Dendritic cell treated with granulocyte-macrophage colony-stimulating factor and Interleukin-4, amounts not matched to agents 40 ng/mL and 50 ng/mL, for 4 days (primary cell): ENCODE data around the gene HIKESHI.

ENCODE experiments used
- H3K27ac Mint-ChIP-seq: one replicate; pipeline ENCODE4 v1.8.0; 2022; ENCODE audit warnings: mild to moderate bottlenecking, mixed read lengths
- H3K27me3 Mint-ChIP-seq: one replicate; pipeline ENCODE4 v1.8.0; 2022; ENCODE audit warnings: mild to moderate bottlenecking, mixed read lengths
- H3K36me3 Mint-ChIP-seq: one replicate; pipeline ENCODE4 v1.8.0; 2022; ENCODE audit warnings: low read depth, mixed read lengths
- H3K4me1 Mint-ChIP-seq: one replicate; pipeline ENCODE4 v1.8.0; 2022; ENCODE audit warnings: low read depth, mixed read lengths
- H3K4me3 Mint-ChIP-seq: one replicate; pipeline ENCODE4 v1.8.0; 2022; ENCODE audit warnings: mild to moderate bottlenecking, moderate library complexity, mixed read lengths
- H3K9me3 Mint-ChIP-seq: one replicate; pipeline ENCODE4 v1.8.0; 2022; ENCODE audit warnings: mixed read lengths
- intact Hi-C: fragments of 100-400 bp; cut with micrococcal nuclease; formaldehyde crosslinking; loops from one replicate; pipeline ENCODE4 v1.15.0; 2022

The HIKESHI gene

DNA sequence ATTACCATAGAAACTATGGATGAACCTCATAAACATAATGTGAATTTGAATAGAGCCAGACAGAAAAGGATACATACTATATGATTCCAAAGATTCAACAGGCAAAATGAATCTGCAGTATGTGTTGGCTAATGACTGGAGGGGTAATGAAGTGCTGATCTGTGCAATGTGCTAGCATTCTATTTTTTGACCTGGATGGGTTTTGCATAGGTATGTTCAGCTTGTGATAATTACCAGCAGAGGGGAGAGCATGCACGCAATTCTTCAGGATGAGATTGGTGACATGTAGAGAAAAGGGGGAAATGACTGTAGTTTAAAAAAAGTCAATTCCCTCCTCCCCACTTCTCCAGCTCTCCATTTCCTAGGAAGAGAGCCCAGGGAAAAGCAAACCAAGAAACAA lies 72.0 kb downstream of the HIKESHI start:
- intact Hi-C loops = no loop called here
- Mint-ChIP-seq H3K4me3 (no peak overlapping the region), H3K27ac (no peak overlapping the region), H3K36me3 (no peaks in the 10 kb centered on the region), H3K9me3 (peaks cover 30% of the 10 kb centered on the region), H3K4me1 (peaks cover 6% of the 10 kb centered on the region), H3K27me3 (peaks cover 8% of the 10 kb centered on the region)

- Mint-ChIP-seq H3K27ac (no peak within 1 kb of the TSS), H3K36me3 (no peaks in the 10 kb centered on the region), H3K4me3 (no peak within 1 kb of the TSS), H3K27me3 (peaks cover 8% of the 10 kb centered on the region), H3K4me1 (peaks cover 6% of the 10 kb centered on the region), H3K9me3 (peaks cover 28% of the 10 kb centered on the region)
- intact Hi-C loops = no loop called here
Measured at GRCh38 chr11:86374586-86374985, 72.5 kb downstream of the HIKESHI start, which contains the start of gene CCDC81. Gene CCDC81, plus strand, starts transcription at chr11:86374887. Its CDS starts 277 bp downstream, at chr11:86375164.

DNA sequence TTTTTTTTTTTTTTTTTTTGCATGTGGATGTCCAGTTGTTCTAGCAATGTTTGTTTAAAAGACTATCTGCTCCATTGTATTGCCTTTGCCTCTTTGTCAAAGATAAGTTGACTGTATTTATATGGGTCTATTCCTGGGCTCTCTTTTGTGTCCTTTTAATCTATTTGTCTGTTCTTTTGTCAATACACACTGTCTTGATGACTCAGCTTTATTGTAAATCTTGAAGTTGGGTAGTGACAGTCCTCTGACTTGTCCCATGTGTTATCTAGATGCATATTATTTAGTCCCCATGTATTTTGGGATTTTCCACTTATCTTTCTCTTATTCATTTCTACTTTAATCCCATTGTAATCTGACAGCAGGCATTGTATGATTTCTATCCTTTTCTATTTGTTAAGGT lies 75.9 kb downstream of the HIKESHI start:
- intact Hi-C loops = no loop called here
- Mint-ChIP-seq H3K9me3 (peaks cover 9% of the 10 kb centered on the region), H3K36me3 (no peaks in the 10 kb centered on the region), H3K4me3 (no peak overlapping the region), H3K27ac (no peak overlapping the region), H3K4me1 (no peaks in the 10 kb centered on the region), H3K27me3 (peaks cover 8% of the 10 kb centered on the region)

DNA sequence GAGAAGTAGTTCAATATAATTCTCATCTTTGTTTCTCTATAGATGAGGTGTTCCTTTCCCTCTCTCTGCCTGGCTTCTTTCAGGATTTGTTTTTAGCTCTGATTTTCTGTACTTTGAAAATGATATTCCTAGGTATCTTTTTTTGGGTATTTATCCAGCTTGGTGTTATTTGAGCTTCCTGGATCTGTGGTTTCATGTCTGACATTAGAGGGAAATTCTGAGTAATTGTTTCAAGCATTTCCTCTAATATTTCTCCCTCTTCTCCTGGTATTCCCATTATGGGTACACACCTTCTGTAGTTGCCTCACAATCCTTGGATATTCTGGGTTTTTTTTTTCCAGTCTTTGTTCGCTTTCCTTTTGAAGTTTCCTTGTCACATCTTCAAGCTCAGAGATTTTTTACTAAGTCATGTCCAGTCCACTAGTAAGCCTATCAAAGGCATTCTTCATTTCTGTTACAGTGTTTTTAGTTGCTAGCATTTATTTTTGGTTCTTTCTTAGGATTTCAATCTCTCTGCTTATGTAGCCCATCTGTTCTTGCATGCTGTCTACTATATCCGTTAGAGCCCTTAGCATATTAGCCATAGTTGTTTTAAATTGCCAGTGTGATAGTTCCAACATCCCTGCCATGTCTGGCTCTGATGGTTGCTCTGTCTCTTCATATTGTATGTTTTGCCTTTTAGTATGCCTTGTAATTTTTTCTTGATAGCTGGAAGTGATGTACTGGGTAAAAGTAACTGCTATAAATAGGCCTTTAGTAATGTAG lies 78.4 kb downstream of the HIKESHI start:
- intact Hi-C loops = no loop called here
- peaks cover 9% of the 10 kb centered on the region for H3K9me3 Mint-ChIP-seq
- no peak overlapping the region for H3K27ac Mint-ChIP-seq
- no peak overlapping the region for H3K4me3 Mint-ChIP-seq
- no peaks in the 10 kb centered on the region for H3K4me1 Mint-ChIP-seq
- H3K27me3 Mint-ChIP-seq = no peaks in the 10 kb centered on the region
- no peaks in the 10 kb centered on the region for H3K36me3 Mint-ChIP-seq

- H3K9me3 Mint-ChIP-seq = no peaks in the 10 kb centered on the region
- no peak overlapping the region for H3K4me3 Mint-ChIP-seq
- H3K4me1 Mint-ChIP-seq = no peaks in the 10 kb centered on the region
- no peak overlapping the region for H3K27ac Mint-ChIP-seq
- intact Hi-C loops = no loop called here
- no peaks in the 10 kb centered on the region for H3K27me3 Mint-ChIP-seq
- no peaks in the 10 kb centered on the region for H3K36me3 Mint-ChIP-seq
Measured at GRCh38 chr11:86383041-86383955, 81.3 kb downstream of the HIKESHI start.

- no peaks in the 10 kb centered on the region for H3K36me3 Mint-ChIP-seq
- no peaks in the 10 kb centered on the region for H3K9me3 Mint-ChIP-seq
- intact Hi-C loops = no loop called here
- H3K27ac Mint-ChIP-seq = no peak overlapping the region
- H3K4me3 Mint-ChIP-seq = no peak overlapping the region
- no peaks in the 10 kb centered on the region for H3K4me1 Mint-ChIP-seq
- no peaks in the 10 kb centered on the region for H3K27me3 Mint-ChIP-seq
Measured at GRCh38 chr11:86386283-86386682, 84.2 kb downstream of the HIKESHI start.

DNA sequence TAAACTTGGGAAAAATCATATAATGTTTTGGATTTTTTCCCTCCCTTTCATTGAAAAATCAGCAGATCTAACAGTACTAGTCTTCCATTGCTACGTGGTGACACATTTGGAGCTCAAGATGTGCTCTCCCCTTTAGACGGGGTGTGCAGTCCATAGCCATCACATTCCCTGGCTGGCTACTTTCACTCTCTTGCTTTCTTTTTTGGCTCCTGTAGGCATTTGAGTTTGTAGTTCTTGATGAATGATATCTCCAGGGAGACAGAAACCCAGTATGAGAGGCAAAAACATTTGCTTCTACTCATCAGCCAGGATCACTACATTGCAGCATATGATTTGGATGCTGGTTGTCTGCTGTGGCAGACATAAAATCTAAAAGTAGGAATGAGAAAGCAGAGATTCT lies 84.7 kb downstream of the HIKESHI start:
- intact Hi-C loops = no loop called here
- Mint-ChIP-seq H3K4me3 (no peak overlapping the region), H3K9me3 (no peaks in the 10 kb centered on the region), H3K36me3 (no peaks in the 10 kb centered on the region), H3K27ac (no peak overlapping the region), H3K4me1 (no peaks in the 10 kb centered on the region), H3K27me3 (no peaks in the 10 kb centered on the region)

- Mint-ChIP-seq H3K27me3 (no peaks in the 10 kb centered on the region), H3K9me3 (no peaks in the 10 kb centered on the region), H3K4me1 (no peaks in the 10 kb centered on the region), H3K4me3 (no peak overlapping the region), H3K36me3 (no peaks in the 10 kb centered on the region), H3K27ac (no peak overlapping the region)
- intact Hi-C loops = no loop called here
Measured at GRCh38 chr11:86388198-86388597, 86.2 kb downstream of the HIKESHI start.

DNA sequence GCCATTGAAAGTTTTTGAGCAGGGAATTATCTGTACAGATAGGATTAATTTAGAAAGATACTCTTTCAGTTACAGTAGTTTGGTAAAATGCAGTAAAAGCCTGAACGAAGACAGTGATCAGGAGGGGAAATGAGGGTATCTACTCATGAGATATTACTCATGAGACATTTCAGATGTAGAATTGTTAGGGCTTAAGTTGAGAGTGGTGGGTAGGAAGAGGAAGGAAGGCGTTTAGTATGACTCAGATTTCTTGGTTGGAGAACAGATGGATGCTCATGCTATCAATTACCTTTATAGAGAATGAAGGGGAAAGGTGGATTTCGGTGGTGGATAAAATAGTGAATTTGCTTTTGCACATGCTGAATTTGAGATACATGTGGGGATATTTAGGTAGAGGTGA lies 88.4 kb downstream of the HIKESHI start:
- intact Hi-C loops = no loop called here
- Mint-ChIP-seq H3K27ac (no peak overlapping the region), H3K9me3 (no peaks in the 10 kb centered on the region), H3K4me1 (no peaks in the 10 kb centered on the region), H3K36me3 (no peaks in the 10 kb centered on the region), H3K4me3 (no peak overlapping the region), H3K27me3 (no peaks in the 10 kb centered on the region)

- Mint-ChIP-seq H3K4me1 (no peaks in the 10 kb centered on the region), H3K27me3 (no peaks in the 10 kb centered on the region)
- intact Hi-C loops = no loop called here
Measured at GRCh38 chr11:86395061-86395551, 93.1 kb downstream of the HIKESHI start.

More at GRCh38 chr11:86395061-86395551, 93.1 kb downstream of the HIKESHI start:
- H3K9me3 Mint-ChIP-seq = no peaks in the 10 kb centered on the region
- no peaks in the 10 kb centered on the region for H3K36me3 Mint-ChIP-seq
- H3K27ac Mint-ChIP-seq = no peak overlapping the region
- H3K4me3 Mint-ChIP-seq = no peak overlapping the region
